ENCODE measurements around the gene VEZT.

DNA sequence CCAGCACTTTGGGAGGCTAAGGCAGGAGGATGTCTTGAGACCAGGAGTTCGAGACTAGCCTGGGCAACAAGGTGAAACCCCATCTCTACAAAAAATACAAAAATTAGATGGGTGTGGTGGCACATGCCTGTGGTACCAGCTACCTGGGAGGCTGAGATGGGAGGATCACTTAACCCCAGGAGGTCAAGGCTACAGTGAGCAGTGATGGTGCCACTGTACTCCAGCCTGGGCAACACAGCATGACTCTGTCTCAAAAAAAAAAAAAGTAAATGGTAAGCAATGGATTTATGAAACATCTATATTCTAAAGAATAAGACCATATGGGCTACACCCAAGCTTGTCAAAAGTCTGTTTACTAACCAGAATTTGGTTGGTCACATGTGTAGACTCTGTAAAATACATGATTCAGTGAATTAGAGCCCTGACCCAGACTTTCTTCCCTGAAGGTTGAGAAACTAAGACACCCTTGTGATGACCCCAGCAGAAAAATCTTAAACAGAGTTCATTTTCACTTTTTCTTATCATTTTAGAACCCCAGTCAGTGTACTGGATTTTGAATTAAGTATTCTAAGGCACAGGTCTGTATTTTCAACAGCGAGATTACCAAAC, 12.5 kb upstream of the VEZT start:
- TF ChIP-seq, protein P1, sequence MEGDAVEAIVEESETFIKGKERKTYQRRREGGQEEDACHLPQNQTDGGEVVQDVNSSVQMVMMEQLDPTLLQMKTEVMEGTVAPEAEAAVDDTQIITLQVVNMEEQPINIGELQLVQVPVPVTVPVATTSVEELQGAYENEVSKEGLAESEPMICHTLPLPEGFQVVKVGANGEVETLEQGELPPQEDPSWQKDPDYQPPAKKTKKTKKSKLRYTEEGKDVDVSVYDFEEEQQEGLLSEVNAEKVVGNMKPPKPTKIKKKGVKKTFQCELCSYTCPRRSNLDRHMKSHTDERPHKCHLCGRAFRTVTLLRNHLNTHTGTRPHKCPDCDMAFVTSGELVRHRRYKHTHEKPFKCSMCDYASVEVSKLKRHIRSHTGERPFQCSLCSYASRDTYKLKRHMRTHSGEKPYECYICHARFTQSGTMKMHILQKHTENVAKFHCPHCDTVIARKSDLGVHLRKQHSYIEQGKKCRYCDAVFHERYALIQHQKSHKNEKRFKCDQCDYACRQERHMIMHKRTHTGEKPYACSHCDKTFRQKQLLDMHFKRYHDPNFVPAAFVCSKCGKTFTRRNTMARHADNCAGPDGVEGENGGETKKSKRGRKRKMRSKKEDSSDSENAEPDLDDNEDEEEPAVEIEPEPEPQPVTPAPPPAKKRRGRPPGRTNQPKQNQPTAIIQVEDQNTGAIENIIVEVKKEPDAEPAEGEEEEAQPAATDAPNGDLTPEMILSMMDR (IDR thresholded peaks at IDR 0.05), result no peak
- no peak for TF ChIP-seq POLR2A (IDR thresholded peaks at IDR 0.05)
